Prostate gland (tissue), 2 donors: Measurements from ENCODE around the gene CPED1.

Source experiments
- POLR2AphosphoS5 ChIP-seq: sonication (generic); formaldehyde crosslinking; IDR thresholded peaks from one replicate; pipeline ENCODE4 v1.6.1; 2017; ENCODE audit warnings: antibody characterized with exemption
- TF ChIP-seq, protein P1 (sequence below), 4 experiments: fragments of 200-600 bp in 2 of 4; fragments of 450-650 bp in 2 of 4; sonication (generic) in 2 of 4; IDR thresholded peaks; 1 replicate in 3 of 4; 2 replicates in 1 of 4; pipeline ENCODE4 v1.5.1; 2016 to 2019; ENCODE audit warnings: antibody characterized with exemption in 4 of 4, mild to moderate bottlenecking in 2 of 4, moderate library complexity in 2 of 4

DNA sequence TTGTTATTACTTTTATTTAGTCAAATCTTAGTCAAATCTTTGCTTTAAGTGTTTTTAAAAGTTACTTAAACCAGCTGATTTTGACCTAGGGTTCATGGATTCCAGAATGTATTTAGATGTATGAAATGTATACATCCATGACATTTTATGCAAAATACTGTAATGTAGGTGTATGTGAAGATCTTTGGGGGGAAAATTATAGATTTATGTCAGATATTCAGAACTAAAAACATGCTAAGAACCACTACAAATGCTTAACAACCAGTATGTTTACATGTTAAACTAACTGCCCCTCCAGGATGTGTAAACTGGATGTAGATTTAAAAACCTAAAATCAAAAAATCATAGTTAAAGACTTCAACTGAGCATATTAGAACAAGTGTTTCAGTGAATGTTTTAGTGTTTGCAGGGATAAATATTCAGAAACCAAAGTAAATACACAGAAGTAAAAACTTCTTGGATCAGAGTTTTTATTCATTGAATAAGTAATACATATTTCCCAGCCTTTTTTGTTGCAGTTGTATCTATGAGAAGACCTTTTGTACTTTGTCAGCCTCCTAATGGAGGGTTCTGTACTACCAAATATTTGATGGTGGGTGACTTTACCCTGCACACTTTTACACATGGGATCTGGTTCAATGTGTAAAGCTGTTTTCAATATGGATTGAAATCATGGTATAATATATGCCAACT, 3.9 kb downstream of the CPED1 start:
- TF ChIP-seq, protein P1, sequence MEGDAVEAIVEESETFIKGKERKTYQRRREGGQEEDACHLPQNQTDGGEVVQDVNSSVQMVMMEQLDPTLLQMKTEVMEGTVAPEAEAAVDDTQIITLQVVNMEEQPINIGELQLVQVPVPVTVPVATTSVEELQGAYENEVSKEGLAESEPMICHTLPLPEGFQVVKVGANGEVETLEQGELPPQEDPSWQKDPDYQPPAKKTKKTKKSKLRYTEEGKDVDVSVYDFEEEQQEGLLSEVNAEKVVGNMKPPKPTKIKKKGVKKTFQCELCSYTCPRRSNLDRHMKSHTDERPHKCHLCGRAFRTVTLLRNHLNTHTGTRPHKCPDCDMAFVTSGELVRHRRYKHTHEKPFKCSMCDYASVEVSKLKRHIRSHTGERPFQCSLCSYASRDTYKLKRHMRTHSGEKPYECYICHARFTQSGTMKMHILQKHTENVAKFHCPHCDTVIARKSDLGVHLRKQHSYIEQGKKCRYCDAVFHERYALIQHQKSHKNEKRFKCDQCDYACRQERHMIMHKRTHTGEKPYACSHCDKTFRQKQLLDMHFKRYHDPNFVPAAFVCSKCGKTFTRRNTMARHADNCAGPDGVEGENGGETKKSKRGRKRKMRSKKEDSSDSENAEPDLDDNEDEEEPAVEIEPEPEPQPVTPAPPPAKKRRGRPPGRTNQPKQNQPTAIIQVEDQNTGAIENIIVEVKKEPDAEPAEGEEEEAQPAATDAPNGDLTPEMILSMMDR (IDR thresholded peaks at IDR 0.05) = no peak
- no peak for TF ChIP-seq POLR2AphosphoS5
